ENCODE results near the gene PCDHB1. TPM values are rescaled to one million over a fixed set of nuclear protein-coding genes. Genes with fewer than 3 reads are reported as not detected.
A peak's percentile ranks its signal among the peaks of the same experiment; 100 is the strongest.

PCDHB1 gene
- total RNA-seq, 1 donor from 2014 or later = not detected

- intact Hi-C loops (cut with micrococcal nuclease) = no loop called here
- Mint-ChIP-seq H3K4me3 (no peak overlapping the region), H3K36me3 (ENCODE audit: low read depth) (no peaks in the 10 kb centered on the region), H3K4me1 (ENCODE audit: low read depth) (no peaks in the 10 kb centered on the region), H3K9me3 (peaks cover 3% of the 10 kb centered on the region), H3K27ac (no peak overlapping the region), H3K27me3 (ENCODE audit: insufficient read depth) (no peaks in the 10 kb centered on the region)
- DNase-seq (ENCODE audit: low spot score) = no peak
These were observed 18.5 kb upstream of the PCDHB1 start for GRCh38 chr5:141032626-141033025.

- Mint-ChIP-seq H3K9me3 (peaks cover 3% of the 10 kb centered on the region), H3K4me1 (ENCODE audit: low read depth) (no peaks in the 10 kb centered on the region), H3K36me3 (ENCODE audit: low read depth) (no peaks in the 10 kb centered on the region), H3K27ac (no peak overlapping the region), H3K4me3 (no peak overlapping the region), H3K27me3 (ENCODE audit: insufficient read depth) (no peaks in the 10 kb centered on the region)
- intact Hi-C loops (cut with micrococcal nuclease) = no loop called here
- DNase-seq (ENCODE audit: low spot score) = no peak
These were observed 12.1 kb upstream of the PCDHB1 start for GRCh38 chr5:141039061-141039460.

- Mint-ChIP-seq H3K27me3 (ENCODE audit: insufficient read depth) (no peaks in the 10 kb centered on the region), H3K4me1 (ENCODE audit: low read depth) (no peaks in the 10 kb centered on the region), H3K4me3 (no peak overlapping the region), H3K27ac (no peak overlapping the region), H3K36me3 (ENCODE audit: low read depth) (no peaks in the 10 kb centered on the region), H3K9me3 (peaks cover 3% of the 10 kb centered on the region)
- intact Hi-C loops (cut with micrococcal nuclease) = no loop called here
- DNase-seq (ENCODE audit: low spot score) = no peak
These were observed 11.7 kb upstream of the PCDHB1 start for GRCh38 chr5:141039517-141039916.

GRCh38 chr5:141040093-141040770 lies 10.9 kb upstream of the PCDHB1 start:
- Mint-ChIP-seq H3K27ac (no peak overlapping the region), H3K4me3 (no peak overlapping the region), H3K4me1 (ENCODE audit: low read depth) (no peaks in the 10 kb centered on the region), H3K9me3 (no peaks in the 10 kb centered on the region), H3K36me3 (ENCODE audit: low read depth) (no peaks in the 10 kb centered on the region), H3K27me3 (ENCODE audit: insufficient read depth) (no peaks in the 10 kb centered on the region)
- intact Hi-C loops (cut with micrococcal nuclease) = no loop called here
- no peak for DNase-seq (ENCODE audit: low spot score)

- Mint-ChIP-seq H3K27me3 (ENCODE audit: insufficient read depth) (no peaks in the 10 kb centered on the region), H3K4me3 (no peak overlapping the region), H3K27ac (no peak overlapping the region), H3K36me3 (ENCODE audit: low read depth) (no peaks in the 10 kb centered on the region), H3K9me3 (no peaks in the 10 kb centered on the region), H3K4me1 (ENCODE audit: low read depth) (no peaks in the 10 kb centered on the region)
- DNase-seq (ENCODE audit: low spot score) = peak; percentile 42
- intact Hi-C loops (cut with micrococcal nuclease) = no loop called here
These were observed 10.3 kb upstream of the PCDHB1 start for GRCh38 chr5:141040771-141041426.

GRCh38 chr5:141041427-141041785 lies 9.8 kb upstream of the PCDHB1 start:
- no peak for DNase-seq (ENCODE audit: low spot score)
- no peaks in the 10 kb centered on the region for H3K4me1 Mint-ChIP-seq (ENCODE audit: low read depth)
- no peaks in the 10 kb centered on the region for H3K9me3 Mint-ChIP-seq
- H3K4me3 Mint-ChIP-seq = no peak overlapping the region
- H3K27me3 Mint-ChIP-seq (ENCODE audit: insufficient read depth) = no peaks in the 10 kb centered on the region
- intact Hi-C loops (cut with micrococcal nuclease) = no loop called here
- no peaks in the 10 kb centered on the region for H3K36me3 Mint-ChIP-seq (ENCODE audit: low read depth)
- H3K27ac Mint-ChIP-seq = no peak overlapping the region

GRCh38 chr5:141042555-141042954 lies 8.6 kb upstream of the PCDHB1 start:
- Mint-ChIP-seq H3K27me3 (ENCODE audit: insufficient read depth) (no peaks in the 10 kb centered on the region), H3K9me3 (no peaks in the 10 kb centered on the region), H3K27ac (no peak overlapping the region), H3K36me3 (ENCODE audit: low read depth) (no peaks in the 10 kb centered on the region), H3K4me1 (ENCODE audit: low read depth) (no peaks in the 10 kb centered on the region), H3K4me3 (no peak overlapping the region)
- no peak for DNase-seq (ENCODE audit: low spot score)
- intact Hi-C loops (cut with micrococcal nuclease) = no loop called here

GRCh38 chr5:141051521-141051866 lies 320 bp downstream of the PCDHB1 start:
- peaks cover 22% of the 10 kb centered on the region for H3K9me3 Mint-ChIP-seq
- no peak overlapping the region for H3K4me3 Mint-ChIP-seq
- intact Hi-C loops (cut with micrococcal nuclease) = no loop called here
- no peak overlapping the region for H3K27ac Mint-ChIP-seq
- no peak for DNase-seq (ENCODE audit: low spot score)
- no peaks in the 10 kb centered on the region for H3K36me3 Mint-ChIP-seq (ENCODE audit: low read depth)
- no peaks in the 10 kb centered on the region for H3K27me3 Mint-ChIP-seq (ENCODE audit: insufficient read depth)
- H3K4me1 Mint-ChIP-seq (ENCODE audit: low read depth) = no peaks in the 10 kb centered on the region

GRCh38 chr5:141077826-141078225 lies 26.7 kb downstream of the PCDHB1 start:
- Mint-ChIP-seq H3K36me3 (ENCODE audit: low read depth) (peaks cover 2% of the 10 kb centered on the region), H3K27me3 (ENCODE audit: insufficient read depth) (no peaks in the 10 kb centered on the region), H3K4me3 (no peak overlapping the region), H3K9me3 (peaks cover 10% of the 10 kb centered on the region), H3K4me1 (ENCODE audit: low read depth) (no peaks in the 10 kb centered on the region), H3K27ac (no peak overlapping the region)
- intact Hi-C loops (cut with micrococcal nuclease) = no loop called here
- no peak for DNase-seq (ENCODE audit: low spot score)

- peaks cover 3% of the 10 kb centered on the region for H3K27me3 Mint-ChIP-seq (ENCODE audit: insufficient read depth)
These were observed 31.1 kb downstream of the PCDHB1 start for GRCh38 chr5:141082228-141082627.

GRCh38 chr5:141084487-141084989 lies 33.4 kb downstream of the PCDHB1 start:
- intact Hi-C loops (cut with micrococcal nuclease) = loop anchor here (10.0 kb wide), 1 partner anchor 470 kb away; no protein-coding TSS in a partner anchor
- no peak overlapping the region for H3K27ac Mint-ChIP-seq
- no peaks in the 10 kb centered on the region for H3K36me3 Mint-ChIP-seq (ENCODE audit: low read depth)
- no peak for DNase-seq (ENCODE audit: low spot score)
- H3K4me1 Mint-ChIP-seq (ENCODE audit: low read depth) = peaks cover 8% of the 10 kb centered on the region
- peaks cover 3% of the 10 kb centered on the region for H3K27me3 Mint-ChIP-seq (ENCODE audit: insufficient read depth)
- H3K9me3 Mint-ChIP-seq = peaks cover 12% of the 10 kb centered on the region
- peak overlapping the region; percentile 80 for H3K4me3 Mint-ChIP-seq

More at GRCh38 chr5:141082228-141082627, 31.1 kb downstream of the PCDHB1 start:
- DNase-seq (ENCODE audit: low spot score) = no peak
- Mint-ChIP-seq H3K4me3 (no peak overlapping the region), H3K36me3 (ENCODE audit: low read depth) (no peaks in the 10 kb centered on the region), H3K27ac (no peak overlapping the region), H3K4me1 (ENCODE audit: low read depth) (peaks cover 8% of the 10 kb centered on the region), H3K9me3 (peaks cover 12% of the 10 kb centered on the region)
- intact Hi-C loops (cut with micrococcal nuclease) = loop anchor here (10.0 kb wide), 1 partner anchor 473 kb away; no protein-coding TSS in a partner anchor

GRCh38 chr5:141094481-141095262 lies 43.5 kb downstream of the PCDHB1 start, which contains the start of gene PCDHB2:
Gene PCDHB2 (plus strand): TSS chr5:141094615. CDS start chr5:141094791, 176 bp downstream.
- Mint-ChIP-seq H3K9me3 (peaks cover 34% of the 10 kb centered on the region), H3K27me3 (ENCODE audit: insufficient read depth) (no peaks in the 10 kb centered on the region), H3K4me1 (ENCODE audit: low read depth) (no peaks in the 10 kb centered on the region), H3K27ac (no peak within 1 kb of the TSS), H3K36me3 (ENCODE audit: low read depth) (peaks cover 3% of the 10 kb centered on the region), H3K4me3 (peak within 1 kb of the TSS; percentile 64)
- intact Hi-C loops (cut with micrococcal nuclease) = no loop called here
- DNase-seq (ENCODE audit: low spot score) = no peak

- Mint-ChIP-seq H3K27ac (no peak overlapping the region), H3K4me1 (ENCODE audit: low read depth) (no peaks in the 10 kb centered on the region), H3K27me3 (ENCODE audit: insufficient read depth) (no peaks in the 10 kb centered on the region), H3K36me3 (ENCODE audit: low read depth) (peaks cover 3% of the 10 kb centered on the region), H3K9me3 (peaks cover 35% of the 10 kb centered on the region), H3K4me3 (no peak overlapping the region)
- intact Hi-C loops (cut with micrococcal nuclease) = no loop called here
- no peak for DNase-seq (ENCODE audit: low spot score)
These were observed 44.1 kb downstream of the PCDHB1 start for GRCh38 chr5:141095263-141095641.
